H9 (cell line): ENCODE measurements around the gene INSM1. TPM values are rescaled to one million over a fixed set of nuclear protein-coding genes. Genes with fewer than 3 reads are reported as not detected.

Experiments
- DNase-seq: peaks from one replicate; pipeline ENCODE4 v3.0.0-alpha.2; 2017
- H2AFZ ChIP-seq: one replicate; pipeline ENCODE4 v1.6.1; 2013; ENCODE audit warnings: mild to moderate bottlenecking, low read length, control low read depth, moderate library complexity
- H2AK5ac ChIP-seq: 2 replicates; pipeline ENCODE4 v1.6.1; 2013; ENCODE audit warnings: low read length, control low read depth, mixed read lengths; ENCODE audit not compliant: insufficient read length
- H2BK120ac ChIP-seq: one replicate; pipeline ENCODE4 v1.6.1; 2013; ENCODE audit warnings: low read depth, mild to moderate bottlenecking, low read length, control low read depth, inconsistent platforms; ENCODE audit not compliant: poor library complexity, severe bottlenecking
- H2BK12ac ChIP-seq: 2 replicates; pipeline ENCODE4 v1.6.1; 2013; ENCODE audit warnings: low read length, control low read depth, mixed read lengths, low read depth; ENCODE audit not compliant: insufficient read length
- H2BK15ac ChIP-seq: 2 replicates; pipeline ENCODE4 v1.6.1; 2013; ENCODE audit warnings: low read depth, low read length, control low read depth
- H2BK20ac ChIP-seq: one replicate; pipeline ENCODE4 v1.6.1; 2013; ENCODE audit warnings: low read depth, mild to moderate bottlenecking, low read length, control low read depth, inconsistent platforms; ENCODE audit not compliant: poor library complexity, severe bottlenecking
- H2BK5ac ChIP-seq: 2 replicates; pipeline ENCODE4 v1.6.1; 2013; ENCODE audit warnings: low read length, control low read depth, mixed read lengths; ENCODE audit not compliant: insufficient read length
- H3K14ac ChIP-seq: 2 replicates; pipeline ENCODE4 v1.6.1; 2013; ENCODE audit warnings: low read length, control low read depth; ENCODE audit not compliant: insufficient read depth
- H3K18ac ChIP-seq: 2 replicates; pipeline ENCODE4 v1.6.1; 2013; ENCODE audit warnings: low read depth, mild to moderate bottlenecking, mixed read lengths, low read length, control low read depth; ENCODE audit not compliant: insufficient read length
- H3K23ac ChIP-seq: 2 replicates; pipeline ENCODE4 v1.6.1; 2013; ENCODE audit warnings: low read length, control low read depth, mixed read lengths, low read depth; ENCODE audit not compliant: insufficient read length
- H3K23me2 ChIP-seq: 2 replicates; pipeline ENCODE4 v1.6.1; 2013; ENCODE audit warnings: low read depth, mild to moderate bottlenecking, mixed read lengths, low read length, control low read depth; ENCODE audit not compliant: insufficient read length, poor library complexity, severe bottlenecking
- H3K27ac ChIP-seq: 2 replicates; pipeline ENCODE4 v1.5.1; 2013; ENCODE audit warnings: low read length, control low read depth, mixed read lengths, low read depth; ENCODE audit not compliant: insufficient read length
- H3K27me3 ChIP-seq: 2 replicates; pipeline ENCODE4 v1.6.1; 2013; ENCODE audit warnings: low read length, control low read depth, inconsistent platforms; ENCODE audit not compliant: insufficient read depth
- H3K4ac ChIP-seq: 2 replicates; pipeline ENCODE4 v1.6.1; 2013; ENCODE audit warnings: low read depth, mild to moderate bottlenecking, control low read depth, inconsistent platforms, low read length, moderate library complexity
- H3K4me1 ChIP-seq: 2 replicates; pipeline ENCODE4 v1.6.1; 2013; ENCODE audit warnings: low read length, control low read depth, inconsistent platforms; ENCODE audit not compliant: insufficient read depth
- H3K4me2 ChIP-seq: 2 replicates; pipeline ENCODE4 v1.6.1; 2013; ENCODE audit warnings: low read length, control low read depth, mixed read lengths; ENCODE audit not compliant: insufficient read length, insufficient read depth
- H3K56ac ChIP-seq: 2 replicates; pipeline ENCODE4 v1.6.1; 2013; ENCODE audit warnings: low read depth, mild to moderate bottlenecking, mixed read lengths, low read length, control low read depth; ENCODE audit not compliant: insufficient read length
- H3K79me1 ChIP-seq: 2 replicates; pipeline ENCODE4 v1.6.1; 2013; ENCODE audit warnings: low read depth, mild to moderate bottlenecking, moderate library complexity, low read length, control low read depth, inconsistent platforms; ENCODE audit not compliant: insufficient read depth, poor library complexity, severe bottlenecking
- H3K79me2 ChIP-seq: 2 replicates; pipeline ENCODE4 v1.6.1; 2013; ENCODE audit warnings: low read length, control low read depth, inconsistent platforms; ENCODE audit not compliant: insufficient read depth
- H3K9ac ChIP-seq: 2 replicates; pipeline ENCODE4 v1.6.1; 2013; ENCODE audit warnings: low read length, control low read depth, mixed read lengths; ENCODE audit not compliant: insufficient read length; ENCODE audit errors: extremely low read depth
- H3K9me3 ChIP-seq: one replicate; pipeline ENCODE4 v1.6.1; 2013; ENCODE audit warnings: low read depth, low read length, inconsistent platforms; ENCODE audit not compliant: control insufficient read depth
- H3T11ph ChIP-seq: one replicate; pipeline ENCODE4 v1.6.1; 2013; ENCODE audit warnings: mild to moderate bottlenecking, low read length, control low read depth, inconsistent platforms
- H4K20me1 ChIP-seq: one replicate; pipeline ENCODE4 v1.6.1; 2013; ENCODE audit not compliant: control insufficient read depth, insufficient read length, insufficient read depth
- H4K5ac ChIP-seq: 2 replicates; pipeline ENCODE4 v1.6.1; 2013; ENCODE audit warnings: low read depth, mild to moderate bottlenecking, mixed read lengths, low read length, control low read depth; ENCODE audit not compliant: insufficient read length
- H4K8ac ChIP-seq: replicated peaks from 2 replicates; pipeline ENCODE4 v1.6.1; 2013; ENCODE audit warnings: low read length, control low read depth, mixed read lengths, low read depth; ENCODE audit not compliant: insufficient read length
- H4K91ac ChIP-seq: 2 replicates; pipeline ENCODE4 v1.6.1; 2013; ENCODE audit warnings: low read depth, mild to moderate bottlenecking, moderate library complexity, mixed read lengths, low read length, control low read depth; ENCODE audit not compliant: insufficient read length
- H3K27ac Mint-ChIP-seq, 3 experiments: 2 replicates in 2 of 3; 3 replicates in 1 of 3; pipeline ENCODE4 v1.8.0; 2020 to 2021; ENCODE audit warnings: mixed read lengths in 3 of 3, mild to moderate bottlenecking in 1 of 3, moderate library complexity in 1 of 3
- H3K27me3 Mint-ChIP-seq: 2 replicates; pipeline ENCODE4 v1.8.0; 2021; ENCODE audit warnings: low read depth, mild to moderate bottlenecking, moderate library complexity, mixed read lengths
- H3K36me3 Mint-ChIP-seq, 3 experiments: 2 replicates in 2 of 3; 3 replicates in 1 of 3; pipeline ENCODE4 v1.8.0; 2020 to 2021; ENCODE audit warnings: low read depth in 3 of 3, mixed read lengths in 3 of 3; ENCODE audit not compliant: insufficient read depth in 1 of 3
- H3K4me1 Mint-ChIP-seq, 2 experiments: 2 replicates each; pipeline ENCODE4 v1.8.0; 2020; ENCODE audit warnings: mixed read lengths in 2 of 2
- H3K4me3 Mint-ChIP-seq, 2 experiments: 2 replicates in 1 of 2; 3 replicates in 1 of 2; pipeline ENCODE4 v1.8.0; 2020 to 2021; ENCODE audit warnings: mild to moderate bottlenecking in 2 of 2, mixed read lengths in 2 of 2, moderate library complexity in 1 of 2
- H3K9me3 Mint-ChIP-seq, 2 experiments: 2 replicates in 1 of 2; 3 replicates in 1 of 2; pipeline ENCODE4 v1.8.0; 2020; ENCODE audit warnings: mild to moderate bottlenecking in 2 of 2, mixed read lengths in 2 of 2, moderate library complexity in 1 of 2
- CTCF ChIP-seq: fragments of 200-600 bp; sonication (generic); conservative IDR thresholded peaks from 3 replicates; pipeline ENCODE4 v1.8.0; 2021; ENCODE audit warnings: antibody characterized with exemption, mild to moderate bottlenecking
- WGBS: extraction: QIAGEN DNeasy Blood & Tissue Kit; methylation state at CpG from one replicate; pipeline ENCODE4 v1.1.7; 2013; ENCODE audit warnings: missing lambda C conversion rate, low lambda C conversion rate, mixed read lengths; ENCODE audit not compliant: insufficient read length; ENCODE audit errors: extremely low coverage; 5-methylcytosine and 5-hydroxymethylcytosine counted together
- total RNA-seq: library from RNA; stranded (reverse); gene quantifications from 2 replicates; pipeline ENCODE4 v1.2.1, GENCODE V29; 2021

The INSM1 gene
- total RNA-seq, 1 experiment from 2014 or later: 0.83 TPM

- H3K56ac ChIP-seq: no peak overlapping the region
- no peaks in the 10 kb centered on the region for H3K27me3 ChIP-seq
- peaks cover 3% of the 10 kb centered on the region; the same call in 1 of the 2 replicates for H3K4me1 ChIP-seq
- no peak overlapping the region for H3K27ac ChIP-seq
- no peak overlapping the region for H2AFZ ChIP-seq
- H3K27me3 Mint-ChIP-seq: peaks cover 3% of the 10 kb centered on the region; the same call in 1 of the 2 replicates
- H4K8ac ChIP-seq: no peak overlapping the region
- no peak overlapping the region for H2BK20ac ChIP-seq
- DNase-seq: no peak
- H3K4me1 Mint-ChIP-seq: peaks cover 43 to 45% of the 10 kb centered on the region in 2 experiments
- H3K9me3 ChIP-seq: no peaks in the 10 kb centered on the region
- no peaks in the 10 kb centered on the region for H3K23me2 ChIP-seq
- no peak overlapping the region; the same call in 1 of the 2 replicates for H2BK15ac ChIP-seq
- no peak overlapping the region for H2AK5ac ChIP-seq
- H3K23ac ChIP-seq: no peak overlapping the region
- TF ChIP-seq CTCF: no peak
- peaks cover 0 to 3% (median 0%) of the 10 kb centered on the region in 3 experiments; a peak in 1 of 7 replicates for H3K36me3 Mint-ChIP-seq
- H3K9ac ChIP-seq: no peak overlapping the region
- H2BK12ac ChIP-seq: no peak overlapping the region
- no peaks in the 10 kb centered on the region for H3K79me1 ChIP-seq
- no peaks in the 10 kb centered on the region for H3K9me3 Mint-ChIP-seq
- no peaks in the 10 kb centered on the region for H3K79me2 ChIP-seq
- no peak overlapping the region for H3K4me2 ChIP-seq
- WGBS: no CpG with 5 or more reads among the region's 21 CpGs
- H2BK120ac ChIP-seq: no peak overlapping the region
- no peaks in the 10 kb centered on the region for H4K20me1 ChIP-seq
- H4K5ac ChIP-seq: no peak overlapping the region
- no peak overlapping the region for H4K91ac ChIP-seq
- H3K14ac ChIP-seq: peak overlapping the region; percentile 77; the same call in 1 of the 2 replicates
- H3K18ac ChIP-seq: no peak overlapping the region
- H3T11ph ChIP-seq: no peak overlapping the region
- H3K27ac Mint-ChIP-seq: peak overlapping the region in 1 of 3 experiments; percentile 74; a peak in 1 of 7 replicates
- H2BK5ac ChIP-seq: no peak overlapping the region
- no peak overlapping the region for H3K4ac ChIP-seq
- no peak overlapping the region for H3K4me3 Mint-ChIP-seq
These were observed 45.9 kb downstream of the INSM1 start for GRCh38 chr20:20413810-20414281.
